Lower leg skin (tissue), 3 donors: Measurements from ENCODE around the gene OSBPL3.

ENCODE experiments used
- CTCF ChIP-seq, 3 donors: fragments of 450-650 bp; IDR thresholded peaks; one replicate each; pipeline ENCODE4 v1.5.1; 2016; ENCODE audit warnings: antibody characterized with exemption in 3 of 3, mild to moderate bottlenecking in 3 of 3, moderate library complexity in 2 of 3
- POLR2A ChIP-seq, 2 donors: fragments of 450-650 bp; IDR thresholded peaks; one replicate each; pipeline ENCODE4 v1.6.1; 2016 to 2017; ENCODE audit warnings: antibody characterized with exemption in 2 of 2, mild to moderate bottlenecking in 1 of 2, moderate library complexity in 1 of 2

GRCh38 chr7:24799506-24799905 lies 180.5 kb downstream of the OSBPL3 start:
- TF ChIP-seq CTCF (IDR thresholded peaks at IDR 0.05) (no peak), POLR2A (IDR thresholded peaks at IDR 0.05) (no peak)
